DND-41 (cell line): ENCODE measurements around the gene FBXW4.

Experiments
- CTCF ChIP-seq: IDR thresholded peaks from 2 replicates; pipeline ENCODE4 v1.5.1; 2012; ENCODE audit warnings: borderline replicate concordance, low read length, moderate library complexity, mild to moderate bottlenecking; ENCODE audit not compliant: poor library complexity, severe bottlenecking; ENCODE audit errors: extremely low read depth
- EZH2 ChIP-seq: IDR thresholded peaks from 3 replicates; pipeline ENCODE4 v1.6.1; 2012; ENCODE audit warnings: borderline replicate concordance, low read depth, mild to moderate bottlenecking, moderate library complexity, low read length, inconsistent platforms; ENCODE audit not compliant: severe bottlenecking

- peak; percentile 70 for TF ChIP-seq CTCF
- TF ChIP-seq EZH2: no peak
Observed at GRCh38 chr10:101569622-101570427, 125.1 kb downstream of the FBXW4 start.
